ENCODE measurements around the gene PRKCQ. TPM values are rescaled to one million over a fixed set of nuclear protein-coding genes. Genes with fewer than 3 reads are reported as not detected.

PRKCQ gene
- total and polyA plus RNA-seq, 7 donors, result 6.6 to 76.3 (median 33.8) TPM

GRCh38 chr10:6612371-6612770 is 32.3 kb upstream of the PRKCQ start:
- intact Hi-C loops (cut with DNase I), result no loop called here
- ATAC-seq, result no peak
- no peak for TF ChIP-seq CTCF (IDR thresholded peaks at IDR 0.05)

GRCh38 chr10:6610647-6611046 is 30.6 kb upstream of the PRKCQ start:
- DNase-seq, result no peak
- ATAC-seq, result no peak
- Histone ChIP-seq H3K36me3 (ENCODE audit: insufficient read depth in 1 of 2, low read depth in 1 of 2) (peaks cover 0 to 18% of the 10 kb centered on the region in 2 donors), H3K27me3 (ENCODE audit: insufficient read depth in 3 of 3, low read length in 2 of 3) (no peaks in the 10 kb centered on the region), H3K9me3 (no peaks in the 10 kb centered on the region), H3K4me3 (no peak overlapping the region), H3K27ac (no peak overlapping the region), H3K4me1 (no peaks in the 10 kb centered on the region)
- no peak for TF ChIP-seq CTCF (IDR thresholded peaks at IDR 0.05)
- intact Hi-C loops (cut with DNase I), result no loop called here

More at GRCh38 chr10:6612371-6612770, 32.3 kb upstream of the PRKCQ start:
- peaks cover 0 to 18% of the 10 kb centered on the region in 2 donors for H3K36me3 ChIP-seq (ENCODE audit: insufficient read depth in 1 of 2, low read depth in 1 of 2)
- no peak overlapping the region for H3K4me3 ChIP-seq
- DNase-seq, result no peak
- no peaks in the 10 kb centered on the region for H3K4me1 ChIP-seq
- WGBS, 3 donors, result 63 to 72% (median 67%) methylated on average over 2 of the region's 2 CpGs
- H3K27ac ChIP-seq, result no peak overlapping the region
- H3K9me3 ChIP-seq, result no peaks in the 10 kb centered on the region
- H3K27me3 ChIP-seq (ENCODE audit: insufficient read depth in 3 of 3, low read length in 2 of 3), result no peaks in the 10 kb centered on the region

GRCh38 chr10:6609625-6610024 is 29.5 kb upstream of the PRKCQ start:
- Histone ChIP-seq H3K36me3 (ENCODE audit: insufficient read depth in 1 of 2, low read depth in 1 of 2) (peaks cover 0 to 18% of the 10 kb centered on the region in 2 donors), H3K9me3 (no peaks in the 10 kb centered on the region), H3K4me3 (no peak overlapping the region), H3K27ac (no peak overlapping the region), H3K27me3 (ENCODE audit: insufficient read depth in 3 of 3, low read length in 2 of 3) (no peaks in the 10 kb centered on the region), H3K4me1 (no peaks in the 10 kb centered on the region)
- intact Hi-C loops (cut with DNase I), result no loop called here
- ATAC-seq, result no peak
- no peak for TF ChIP-seq CTCF (IDR thresholded peaks at IDR 0.05)
- no peak for DNase-seq

GRCh38 chr10:6607778-6608177 is 27.7 kb upstream of the PRKCQ start:
- H3K9me3 ChIP-seq, result no peaks in the 10 kb centered on the region
- intact Hi-C loops (cut with DNase I), result no loop called here
- 41 to 48% (median 43%) methylated on average over 2 of the region's 2 CpGs for WGBS, 3 donors
- H3K4me1 ChIP-seq, result peaks cover 2% of the 10 kb centered on the region
- H3K36me3 ChIP-seq (ENCODE audit: insufficient read depth in 1 of 2, low read depth in 1 of 2), result peaks cover 0 to 18% of the 10 kb centered on the region in 2 donors
- TF ChIP-seq CTCF (IDR thresholded peaks at IDR 0.05), result no peak
- ATAC-seq, result peak in 2 of 4 donors; percentile 17 to 38
- no peak for DNase-seq
- H3K4me3 ChIP-seq, result no peak overlapping the region
- no peaks in the 10 kb centered on the region for H3K27me3 ChIP-seq (ENCODE audit: insufficient read depth in 3 of 3, low read length in 2 of 3)
- H3K27ac ChIP-seq, result no peak overlapping the region

- WGBS, 3 donors, result 63 to 78% (median 69%) methylated on average over 3 of the region's 3 CpGs
- no peak overlapping the region for H3K27ac ChIP-seq
- intact Hi-C loops (cut with DNase I), result no loop called here
- no peaks in the 10 kb centered on the region for H3K9me3 ChIP-seq
- peaks cover 8% of the 10 kb centered on the region for H3K4me1 ChIP-seq
- ATAC-seq, result no peak
- no peak overlapping the region for H3K4me3 ChIP-seq
- TF ChIP-seq CTCF (IDR thresholded peaks at IDR 0.05), result no peak
- no peak for DNase-seq
- H3K36me3 ChIP-seq (ENCODE audit: insufficient read depth in 1 of 2, low read depth in 1 of 2), result peaks cover 0 to 18% of the 10 kb centered on the region in 2 donors
- no peaks in the 10 kb centered on the region for H3K27me3 ChIP-seq (ENCODE audit: insufficient read depth in 3 of 3, low read length in 2 of 3)
Measured at GRCh38 chr10:6607182-6607581, 27.1 kb upstream of the PRKCQ start.
